SK-N-MC (cell line): ENCODE measurements around the gene KPRP.

Experiments used
- FOXP2 ChIP-seq: optimal IDR thresholded peaks from 2 replicates; pipeline ENCODE3; 2011; ENCODE audit warnings: mild to moderate bottlenecking, moderate library complexity; ENCODE audit not compliant: insufficient read depth; ENCODE audit errors: extremely low read length, control extremely low read depth
- POLR2AphosphoS5 ChIP-seq: IDR thresholded peaks from 2 replicates; pipeline ENCODE4 v1.6.1; 2012; ENCODE audit warnings: mild to moderate bottlenecking, low read depth, low read length, borderline replicate concordance

GRCh38 chr1:152739841-152740240, 18.0 kb upstream of the KPRP start:
- no peak for TF ChIP-seq POLR2AphosphoS5
- TF ChIP-seq FOXP2, result no peak
